VCaP (cell line): Measurements from ENCODE around the gene EGLN2.

ENCODE experiments used
- H3K27ac ChIP-seq: fragments of 450-650 bp; 2 replicates; pipeline ENCODE4 v1.5.1; 2017
- TF ChIP-seq, protein P1 (sequence below): fragments of 450-650 bp; conservative IDR thresholded peaks from 2 replicates; pipeline ENCODE4 v1.5.1; 2017; ENCODE audit warnings: mild to moderate bottlenecking, moderate library complexity

Gene EGLN2

DNA sequence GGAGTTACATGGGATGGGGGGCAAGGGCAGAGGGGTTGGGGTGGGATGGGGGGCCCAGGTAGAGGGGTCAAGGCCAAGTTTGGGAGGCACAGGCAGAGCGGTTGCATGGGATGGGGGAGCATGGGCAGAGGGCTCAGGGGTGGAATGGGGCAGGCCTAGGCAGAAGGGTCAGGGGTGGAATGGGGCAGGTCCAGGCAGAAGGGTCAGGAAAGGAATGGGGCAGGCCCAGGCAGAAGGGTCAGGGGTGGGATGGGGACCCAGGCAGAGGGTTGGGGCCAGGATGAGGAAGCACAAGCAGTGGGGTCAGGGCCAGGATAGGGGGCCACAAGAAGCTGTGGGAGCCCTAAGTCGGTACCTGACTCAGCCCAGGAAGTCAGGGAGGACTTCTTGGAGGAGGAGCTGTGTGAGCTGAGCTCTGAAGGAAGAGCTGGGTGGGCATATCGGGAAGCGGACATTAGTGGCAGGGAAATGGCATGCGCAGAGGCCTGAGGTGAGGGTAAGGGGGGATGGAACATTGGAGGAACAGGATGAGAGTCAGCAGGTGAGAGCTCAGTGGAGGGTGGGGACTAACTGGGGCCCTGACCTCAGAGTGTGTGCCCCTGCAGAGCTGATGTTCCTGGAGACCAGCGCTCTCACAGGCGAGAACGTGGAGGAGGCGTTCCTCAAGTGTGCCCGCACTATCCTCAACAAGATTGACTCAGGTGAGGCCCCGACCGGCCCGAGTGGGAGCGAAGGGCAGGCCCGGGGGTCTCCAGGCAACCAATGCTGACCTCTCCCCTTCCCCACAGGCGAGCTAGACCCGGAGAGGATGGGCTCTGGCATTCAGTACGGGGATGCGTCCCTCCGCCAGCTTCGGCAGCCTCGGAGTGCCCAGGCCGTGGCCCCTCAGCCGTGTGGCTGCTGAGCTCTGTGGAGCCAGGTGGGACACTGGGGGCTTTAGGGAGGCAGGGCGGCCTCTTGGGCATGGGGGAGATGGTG, 12.6 kb upstream of the EGLN2 start:
- H3K27ac ChIP-seq = no peak overlapping the region
- TF ChIP-seq, protein P1, sequence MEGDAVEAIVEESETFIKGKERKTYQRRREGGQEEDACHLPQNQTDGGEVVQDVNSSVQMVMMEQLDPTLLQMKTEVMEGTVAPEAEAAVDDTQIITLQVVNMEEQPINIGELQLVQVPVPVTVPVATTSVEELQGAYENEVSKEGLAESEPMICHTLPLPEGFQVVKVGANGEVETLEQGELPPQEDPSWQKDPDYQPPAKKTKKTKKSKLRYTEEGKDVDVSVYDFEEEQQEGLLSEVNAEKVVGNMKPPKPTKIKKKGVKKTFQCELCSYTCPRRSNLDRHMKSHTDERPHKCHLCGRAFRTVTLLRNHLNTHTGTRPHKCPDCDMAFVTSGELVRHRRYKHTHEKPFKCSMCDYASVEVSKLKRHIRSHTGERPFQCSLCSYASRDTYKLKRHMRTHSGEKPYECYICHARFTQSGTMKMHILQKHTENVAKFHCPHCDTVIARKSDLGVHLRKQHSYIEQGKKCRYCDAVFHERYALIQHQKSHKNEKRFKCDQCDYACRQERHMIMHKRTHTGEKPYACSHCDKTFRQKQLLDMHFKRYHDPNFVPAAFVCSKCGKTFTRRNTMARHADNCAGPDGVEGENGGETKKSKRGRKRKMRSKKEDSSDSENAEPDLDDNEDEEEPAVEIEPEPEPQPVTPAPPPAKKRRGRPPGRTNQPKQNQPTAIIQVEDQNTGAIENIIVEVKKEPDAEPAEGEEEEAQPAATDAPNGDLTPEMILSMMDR = no peak

DNA sequence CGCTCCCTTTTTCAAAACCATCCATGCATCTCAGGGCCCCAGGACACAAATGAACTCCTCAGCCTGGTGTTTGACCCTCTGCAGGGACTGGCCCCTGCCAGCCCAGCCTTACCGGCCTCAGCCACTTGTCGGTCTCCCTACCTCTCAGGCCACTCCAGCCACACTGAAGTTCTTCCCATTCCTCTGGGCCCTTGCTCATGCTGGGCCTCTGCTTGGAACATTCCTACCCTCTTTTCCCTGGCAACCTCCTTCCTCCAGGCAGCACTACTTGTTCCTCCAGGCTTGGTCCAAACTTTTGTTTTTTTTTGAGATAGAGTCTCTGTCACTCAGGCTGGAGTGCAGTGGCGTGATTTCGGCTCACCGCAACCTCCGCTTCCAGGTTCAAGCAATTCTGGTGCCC, 7.6 kb upstream of the EGLN2 start:
- no peak overlapping the region for H3K27ac ChIP-seq
- TF ChIP-seq, protein P1 = no peak

DNA sequence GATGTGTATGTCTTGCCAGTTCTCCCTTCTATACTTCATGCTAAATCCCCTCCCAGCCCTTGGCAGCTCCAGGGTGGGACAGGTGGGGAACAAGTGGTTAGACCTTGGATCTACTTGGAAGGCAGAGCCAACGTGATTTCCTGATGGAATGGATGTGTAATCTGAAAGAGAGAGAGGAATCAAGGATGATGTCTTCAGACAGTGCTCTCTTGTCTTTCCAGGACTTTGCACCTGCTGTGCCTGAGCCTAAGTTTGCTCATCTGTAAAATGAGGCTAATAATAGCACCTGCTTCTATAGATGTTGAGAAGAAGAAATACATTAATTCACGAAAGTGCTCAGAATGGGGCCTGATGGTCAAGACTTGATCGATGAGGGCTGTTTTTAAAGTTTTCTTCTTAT, 7.0 kb upstream of the EGLN2 start:
- H3K27ac ChIP-seq = no peak overlapping the region
- TF ChIP-seq, protein P1 = no peak

DNA sequence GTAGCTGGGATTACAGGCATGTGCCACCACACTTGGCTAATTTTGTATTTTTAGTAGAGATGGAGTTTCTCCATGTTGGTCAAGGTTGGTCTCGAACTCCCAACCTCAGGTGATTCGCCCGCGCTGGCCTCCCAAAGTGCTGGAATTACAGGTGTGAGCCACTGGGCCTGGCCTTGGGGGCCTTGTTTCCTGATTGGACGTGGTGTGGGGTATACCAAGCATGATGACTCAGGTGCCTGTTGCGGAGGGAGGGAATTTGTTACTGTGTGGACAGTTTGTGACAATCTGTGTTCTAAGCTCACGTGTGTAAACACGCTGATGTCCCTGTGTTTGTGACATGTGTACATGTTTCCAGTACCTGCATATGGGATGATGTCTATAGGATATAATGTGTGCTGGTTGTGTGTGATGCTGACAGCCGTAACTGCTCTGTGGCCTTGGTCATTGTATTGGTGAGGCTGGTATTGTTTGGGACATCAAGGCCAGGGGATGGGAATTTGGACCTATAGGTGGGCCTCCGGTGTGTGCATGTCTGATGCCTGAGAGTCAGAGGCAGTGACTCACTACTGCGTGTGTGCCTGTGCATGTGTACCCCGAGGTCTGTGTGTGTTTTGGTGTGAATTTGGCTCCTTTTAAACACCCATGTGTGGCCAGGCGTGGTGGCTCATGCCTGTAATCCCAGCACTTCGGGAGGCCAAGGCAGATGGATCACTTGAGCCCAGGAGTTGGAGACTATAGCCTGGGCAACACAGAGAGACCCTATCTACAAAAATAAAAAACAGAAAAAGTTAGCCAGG, 1.6 kb upstream of the EGLN2 start:
- peak overlapping the region; percentile 91 for H3K27ac ChIP-seq
- TF ChIP-seq, protein P1 = no peak

DNA sequence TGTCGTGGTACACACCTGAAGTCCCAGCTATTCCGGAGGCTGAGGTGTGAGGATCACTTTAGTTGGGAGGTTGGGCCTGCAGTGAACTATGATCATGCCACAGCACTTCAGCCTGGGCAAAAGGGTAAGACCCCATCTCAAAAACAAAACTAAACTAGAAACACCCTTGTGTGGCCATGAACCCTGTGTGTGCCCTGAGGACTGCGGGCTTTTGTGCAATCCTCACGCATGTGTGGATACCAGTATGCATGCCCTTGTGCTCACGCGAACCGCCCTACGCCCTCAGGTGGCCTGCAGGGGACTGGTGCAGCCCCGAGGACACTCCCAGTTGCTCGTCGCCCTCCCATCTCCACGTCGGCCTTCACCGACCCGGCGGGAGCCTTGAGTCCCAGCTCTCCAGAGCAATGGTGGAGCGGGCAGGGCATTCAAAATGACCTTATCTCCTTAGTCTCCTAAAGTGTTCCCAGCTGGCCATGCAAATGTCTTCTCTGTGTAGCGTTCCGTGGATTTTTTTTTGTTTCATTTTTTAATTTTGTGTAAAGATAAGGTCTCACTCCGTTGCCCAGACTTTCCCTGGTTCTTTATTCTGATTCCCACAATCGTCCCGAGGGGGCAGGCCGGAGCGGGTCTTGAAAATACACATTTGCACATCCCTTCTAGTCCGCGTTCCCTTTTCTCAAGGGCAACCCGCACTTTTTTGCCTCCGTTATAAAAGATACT, 868 bp upstream of the EGLN2 start:
- peak overlapping the region; percentile 91 for H3K27ac ChIP-seq
- TF ChIP-seq, protein P1 = peak; percentile 67

DNA sequence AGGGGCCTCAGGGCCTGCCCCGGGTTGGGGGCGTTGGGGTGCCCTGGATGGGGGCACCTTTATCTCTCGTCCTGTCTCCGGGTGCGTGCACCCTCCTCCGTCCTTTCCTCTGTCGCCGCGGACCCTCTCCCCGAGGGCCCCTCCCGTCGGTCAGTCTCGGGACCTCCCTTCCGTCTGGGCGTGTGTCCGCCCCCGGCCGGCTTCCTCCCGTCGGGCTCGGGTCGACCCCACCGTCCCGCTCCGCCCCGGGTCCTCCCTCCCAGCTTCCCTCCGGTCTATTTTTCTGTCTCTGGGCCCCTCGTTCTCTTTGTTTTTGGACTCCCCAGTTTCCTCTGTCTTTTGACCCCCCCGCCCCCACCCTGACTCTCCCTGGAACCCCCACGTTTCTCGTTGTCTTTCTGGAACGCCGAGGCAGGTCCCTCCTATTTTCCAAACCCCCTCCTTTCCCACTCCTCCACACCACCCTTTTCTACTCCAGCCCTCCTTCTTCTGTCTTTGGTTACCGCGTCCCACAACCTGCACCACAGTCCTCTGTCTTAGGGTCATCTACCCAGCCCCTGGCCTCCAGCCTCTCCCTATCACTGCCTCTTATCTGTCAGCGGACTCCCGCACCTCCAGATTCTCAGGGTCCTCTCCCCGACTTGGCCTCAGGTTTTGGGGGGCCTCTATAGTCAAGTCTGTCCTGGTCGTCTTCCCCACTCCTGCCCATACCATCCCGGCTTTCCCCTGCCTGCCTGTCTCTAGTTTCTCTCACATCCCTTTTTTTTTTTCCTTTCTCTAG, 757 bp downstream of the EGLN2 start:
- TF ChIP-seq, protein P1 = no peak
- H3K27ac ChIP-seq = peak overlapping the region; percentile 91
